ENCODE results near the gene SLC24A3.

- TF ChIP-seq POLR2AphosphoS5 (IDR thresholded peaks at IDR 0.05; ENCODE audit: borderline replicate concordance, low read depth, low read length) (no peak), EZH2 (IDR thresholded peaks at IDR 0.05) (no peak)
Measured at GRCh38 chr20:19510611-19511010, 298.2 kb downstream of the SLC24A3 start.
